HepG2 (cell line): ENCODE data around the gene NBL1. TPM values are rescaled to one million over a fixed set of nuclear protein-coding genes. Genes with fewer than 3 reads are reported as not detected.

Experiments
- HIVEP1 ChIP-seq: sonication (generic); formaldehyde crosslinking; IDR thresholded peaks from 2 replicates; pipeline ENCODE4 v1.4.0; 2020; ENCODE audit warnings: mild to moderate bottlenecking, missing genetic modification reagents
- KDM6A ChIP-seq: IDR thresholded peaks from 2 replicates; pipeline ENCODE4 v1.6.1; 2016; ENCODE audit warnings: low read depth
- ZNF577 ChIP-seq: sonication (generic); formaldehyde crosslinking; IDR thresholded peaks from 2 replicates; pipeline ENCODE4 v1.4.0; 2020; ENCODE audit warnings: mild to moderate bottlenecking, low read depth, missing genetic modification reagents, borderline replicate concordance
- polyA plus RNA-seq, 8 experiments: library from polyadenylated mRNA; depleted of rRNA in 3 of 8; stranded (reverse) in 7 of 8; unstranded in 1 of 8; fragments of >200 nt; fragmentation: Illumina TruSeq in 4 of 8; extraction: Trizol in 4 of 8; gene quantifications; 2 replicates each; pipeline versions ENCODE4 v1.2.1 to v1.2.3, GENCODE V29; 2011 to 2016; ENCODE audit warnings: low read depth in 4 of 8, missing spikeins in 1 of 8, mixed read lengths in 1 of 8; ENCODE audit not compliant: insufficient read depth in 1 of 8
- total RNA-seq, 5 experiments: library from RNA; depleted of rRNA; stranded (reverse); fragments of >200 nt; fragmentation: Illumina TruSeq; extraction: Trizol; gene quantifications; 2 replicates each; pipeline ENCODE4 v1.2.3, GENCODE V29; 2016; ENCODE audit warnings: low read depth in 1 of 5
- TF ChIP-seq, protein P1 (sequence below): sonication (generic); formaldehyde crosslinking; IDR thresholded peaks from 2 replicates; pipeline ENCODE4 v1.5.0; 2020; ENCODE audit warnings: mild to moderate bottlenecking, missing genetic modification reagents
- TF ChIP-seq, protein P2 (sequence below): sonication (generic); formaldehyde crosslinking; IDR thresholded peaks from 2 replicates; pipeline ENCODE4 v1.4.0; 2020; ENCODE audit warnings: missing genetic modification reagents, borderline replicate concordance
- TF ChIP-seq, protein P3 (sequence below): sonication (generic); formaldehyde crosslinking; IDR thresholded peaks from 2 replicates; pipeline ENCODE4 v1.4.0; 2020; ENCODE audit warnings: mild to moderate bottlenecking, low read depth, missing genetic modification reagents

NBL1 gene
- total and polyA plus RNA-seq, 2 of the 13 experiments (the other 11 are each of a cell fraction or from before 2014, with no cell fraction given): 2.7 to 13.8 TPM

DNA sequence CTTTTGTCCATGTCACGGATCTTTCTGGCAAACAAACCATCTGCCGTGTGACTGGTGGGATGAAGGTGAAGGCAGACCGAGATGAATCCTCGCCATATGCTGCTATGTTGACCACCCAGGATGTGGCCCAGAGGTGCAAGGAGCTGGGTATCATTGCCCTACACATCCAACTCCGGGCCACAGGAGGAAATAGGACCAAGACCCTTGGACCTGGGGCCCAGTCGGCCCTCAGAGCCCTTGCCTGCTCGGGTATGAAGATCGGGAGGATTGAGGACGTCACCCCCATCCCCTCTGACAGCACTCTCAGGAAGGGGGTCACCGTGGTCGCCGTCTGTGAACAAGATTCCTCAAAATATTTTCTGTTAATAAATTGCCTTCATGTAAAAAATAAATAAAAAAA lies 35.9 kb upstream of the NBL1 start (continued):
- TF ChIP-seq ZNF577 (CRISPR knock-in tag): no peak
- TF ChIP-seq KDM6A (CRISPR knock-in tag): no peak
- TF ChIP-seq, protein P1, sequence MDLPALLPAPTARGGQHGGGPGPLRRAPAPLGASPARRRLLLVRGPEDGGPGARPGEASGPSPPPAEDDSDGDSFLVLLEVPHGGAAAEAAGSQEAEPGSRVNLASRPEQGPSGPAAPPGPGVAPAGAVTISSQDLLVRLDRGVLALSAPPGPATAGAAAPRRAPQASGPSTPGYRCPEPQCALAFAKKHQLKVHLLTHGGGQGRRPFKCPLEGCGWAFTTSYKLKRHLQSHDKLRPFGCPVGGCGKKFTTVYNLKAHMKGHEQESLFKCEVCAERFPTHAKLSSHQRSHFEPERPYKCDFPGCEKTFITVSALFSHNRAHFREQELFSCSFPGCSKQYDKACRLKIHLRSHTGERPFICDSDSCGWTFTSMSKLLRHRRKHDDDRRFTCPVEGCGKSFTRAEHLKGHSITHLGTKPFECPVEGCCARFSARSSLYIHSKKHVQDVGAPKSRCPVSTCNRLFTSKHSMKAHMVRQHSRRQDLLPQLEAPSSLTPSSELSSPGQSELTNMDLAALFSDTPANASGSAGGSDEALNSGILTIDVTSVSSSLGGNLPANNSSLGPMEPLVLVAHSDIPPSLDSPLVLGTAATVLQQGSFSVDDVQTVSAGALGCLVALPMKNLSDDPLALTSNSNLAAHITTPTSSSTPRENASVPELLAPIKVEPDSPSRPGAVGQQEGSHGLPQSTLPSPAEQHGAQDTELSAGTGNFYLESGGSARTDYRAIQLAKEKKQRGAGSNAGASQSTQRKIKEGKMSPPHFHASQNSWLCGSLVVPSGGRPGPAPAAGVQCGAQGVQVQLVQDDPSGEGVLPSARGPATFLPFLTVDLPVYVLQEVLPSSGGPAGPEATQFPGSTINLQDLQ (CRISPR knock-in tag): no peak
- TF ChIP-seq, protein P2, sequence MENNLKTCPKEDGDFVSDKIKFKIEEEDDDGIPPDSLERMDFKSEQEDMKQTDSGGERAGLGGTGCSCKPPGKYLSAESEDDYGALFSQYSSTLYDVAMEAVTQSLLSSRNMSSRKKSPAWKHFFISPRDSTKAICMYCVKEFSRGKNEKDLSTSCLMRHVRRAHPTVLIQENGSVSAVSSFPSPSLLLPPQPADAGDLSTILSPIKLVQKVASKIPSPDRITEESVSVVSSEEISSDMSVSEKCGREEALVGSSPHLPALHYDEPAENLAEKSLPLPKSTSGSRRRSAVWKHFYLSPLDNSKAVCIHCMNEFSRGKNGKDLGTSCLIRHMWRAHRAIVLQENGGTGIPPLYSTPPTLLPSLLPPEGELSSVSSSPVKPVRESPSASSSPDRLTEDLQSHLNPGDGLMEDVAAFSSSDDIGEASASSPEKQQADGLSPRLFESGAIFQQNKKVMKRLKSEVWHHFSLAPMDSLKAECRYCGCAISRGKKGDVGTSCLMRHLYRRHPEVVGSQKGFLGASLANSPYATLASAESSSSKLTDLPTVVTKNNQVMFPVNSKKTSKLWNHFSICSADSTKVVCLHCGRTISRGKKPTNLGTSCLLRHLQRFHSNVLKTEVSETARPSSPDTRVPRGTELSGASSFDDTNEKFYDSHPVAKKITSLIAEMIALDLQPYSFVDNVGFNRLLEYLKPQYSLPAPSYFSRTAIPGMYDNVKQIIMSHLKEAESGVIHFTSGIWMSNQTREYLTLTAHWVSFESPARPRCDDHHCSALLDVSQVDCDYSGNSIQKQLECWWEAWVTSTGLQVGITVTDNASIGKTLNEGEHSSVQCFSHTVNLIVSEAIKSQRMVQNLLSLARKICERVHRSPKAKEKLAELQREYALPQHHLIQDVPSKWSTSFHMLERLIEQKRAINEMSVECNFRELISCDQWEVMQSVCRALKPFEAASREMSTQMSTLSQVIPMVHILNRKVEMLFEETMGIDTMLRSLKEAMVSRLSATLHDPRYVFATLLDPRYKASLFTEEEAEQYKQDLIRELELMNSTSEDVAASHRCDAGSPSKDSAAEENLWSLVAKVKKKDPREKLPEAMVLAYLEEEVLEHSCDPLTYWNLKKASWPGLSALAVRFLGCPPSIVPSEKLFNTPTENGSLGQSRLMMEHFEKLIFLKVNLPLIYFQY (CRISPR knock-in tag): no peak
- TF ChIP-seq HIVEP1: no peak
- TF ChIP-seq, protein P3, sequence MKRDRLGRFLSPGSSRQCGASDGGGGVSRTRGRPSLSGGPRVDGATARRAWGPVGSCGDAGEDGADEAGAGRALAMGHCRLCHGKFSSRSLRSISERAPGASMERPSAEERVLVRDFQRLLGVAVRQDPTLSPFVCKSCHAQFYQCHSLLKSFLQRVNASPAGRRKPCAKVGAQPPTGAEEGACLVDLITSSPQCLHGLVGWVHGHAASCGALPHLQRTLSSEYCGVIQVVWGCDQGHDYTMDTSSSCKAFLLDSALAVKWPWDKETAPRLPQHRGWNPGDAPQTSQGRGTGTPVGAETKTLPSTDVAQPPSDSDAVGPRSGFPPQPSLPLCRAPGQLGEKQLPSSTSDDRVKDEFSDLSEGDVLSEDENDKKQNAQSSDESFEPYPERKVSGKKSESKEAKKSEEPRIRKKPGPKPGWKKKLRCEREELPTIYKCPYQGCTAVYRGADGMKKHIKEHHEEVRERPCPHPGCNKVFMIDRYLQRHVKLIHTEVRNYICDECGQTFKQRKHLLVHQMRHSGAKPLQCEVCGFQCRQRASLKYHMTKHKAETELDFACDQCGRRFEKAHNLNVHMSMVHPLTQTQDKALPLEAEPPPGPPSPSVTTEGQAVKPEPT (CRISPR knock-in tag): no peak
